Measurements from ENCODE around the gene TXK. TPM values are rescaled to one million over a fixed set of nuclear protein-coding genes. Genes with fewer than 3 reads are reported as not detected.
A peak's percentile ranks its signal among the peaks of the same experiment; 100 is the strongest.

Gene TXK
- total RNA-seq, 2 donors from 2014 or later = 2.7 to 2.8 TPM

- Histone ChIP-seq H3K36me3 (no peaks in the 10 kb centered on the region), H3K4me3 (no peak overlapping the region), H3K27me3 (replicated peaks; ENCODE audit: insufficient read depth) (no peaks in the 10 kb centered on the region), H3K27ac (no peak overlapping the region), H3K9me3 (no peaks in the 10 kb centered on the region), H3K4me1 (ENCODE audit: control insufficient read depth in 1 of 2, low read depth in 2 of 2) (no peaks in the 10 kb centered on the region)
- ATAC-seq (ENCODE audit: insufficient number of reproducible peaks, low FRiP score, low read depth) (no peak), DNase-seq (ENCODE audit: low spot score) (no peak)
- TF ChIP-seq CTCF (IDR thresholded peaks at IDR 0.05) = no peak
Measured at GRCh38 chr4:48024522-48024921, 109.5 kb downstream of the TXK start.

- no peak overlapping the region for H3K27ac ChIP-seq
- ATAC-seq (ENCODE audit: insufficient number of reproducible peaks, low FRiP score, low read depth) = no peak
- no peaks in the 10 kb centered on the region for H3K36me3 ChIP-seq
- H3K27me3 ChIP-seq (replicated peaks; ENCODE audit: insufficient read depth) = no peaks in the 10 kb centered on the region
- peaks cover 0 to 3% of the 10 kb centered on the region in 2 donors for H3K4me1 ChIP-seq (ENCODE audit: control insufficient read depth in 1 of 2, low read depth in 2 of 2)
- DNase-seq (ENCODE audit: low spot score) = no peak
- no peak overlapping the region for H3K4me3 ChIP-seq
- H3K9me3 ChIP-seq = no peaks in the 10 kb centered on the region
- TF ChIP-seq CTCF (IDR thresholded peaks at IDR 0.05) = no peak
Measured at GRCh38 chr4:48022192-48022799, 111.8 kb downstream of the TXK start.

- ATAC-seq (ENCODE audit: insufficient number of reproducible peaks, low FRiP score, low read depth) = no peak
- DNase-seq (ENCODE audit: low spot score) = no peak
- H3K27ac ChIP-seq = no peak overlapping the region
- no peaks in the 10 kb centered on the region for H3K9me3 ChIP-seq
- H3K27me3 ChIP-seq (replicated peaks; ENCODE audit: insufficient read depth) = no peaks in the 10 kb centered on the region
- peaks cover 4% of the 10 kb centered on the region in 2 donors for H3K4me1 ChIP-seq (ENCODE audit: control insufficient read depth in 1 of 2, low read depth in 2 of 2)
- H3K4me3 ChIP-seq = no peak overlapping the region
- no peaks in the 10 kb centered on the region for H3K36me3 ChIP-seq
- no peak for TF ChIP-seq CTCF (IDR thresholded peaks at IDR 0.05)
Measured at GRCh38 chr4:48021100-48021499, 113.0 kb downstream of the TXK start.

- no peaks in the 10 kb centered on the region for H3K9me3 ChIP-seq
- no peak for TF ChIP-seq CTCF (IDR thresholded peaks at IDR 0.05)
- no peak overlapping the region for H3K4me3 ChIP-seq
- no peaks in the 10 kb centered on the region for H3K27me3 ChIP-seq (replicated peaks; ENCODE audit: insufficient read depth)
- H3K36me3 ChIP-seq = no peaks in the 10 kb centered on the region
- no peak for DNase-seq (ENCODE audit: low spot score)
- ATAC-seq (ENCODE audit: insufficient number of reproducible peaks, low FRiP score, low read depth) = no peak
- H3K4me1 ChIP-seq (ENCODE audit: control insufficient read depth in 1 of 2, low read depth in 2 of 2) = peaks cover 4% of the 10 kb centered on the region in 2 donors
- no peak overlapping the region for H3K27ac ChIP-seq
Measured at GRCh38 chr4:48018112-48018511, 115.9 kb downstream of the TXK start.

GRCh38 chr4:48017108-48017571, 116.9 kb downstream of the TXK start:
- Histone ChIP-seq H3K36me3 (no peaks in the 10 kb centered on the region), H3K27me3 (replicated peaks; ENCODE audit: insufficient read depth) (no peaks in the 10 kb centered on the region), H3K9me3 (no peaks in the 10 kb centered on the region), H3K4me1 (ENCODE audit: control insufficient read depth in 1 of 2, low read depth in 2 of 2) (peaks cover 4% of the 10 kb centered on the region in 2 donors), H3K27ac (no peak overlapping the region), H3K4me3 (peak overlapping the region; percentile 86)
- no peak for ATAC-seq (ENCODE audit: insufficient number of reproducible peaks, low FRiP score, low read depth)
- DNase-seq (ENCODE audit: low spot score) = peak; percentile 31
- no peak for TF ChIP-seq CTCF (IDR thresholded peaks at IDR 0.05)

Other genes with a start within 250 kb of the TXK start
- gene NFXL1, start 219.7 kb downstream of the TXK start, total RNA-seq = 10 to 100 TPM in 1 of 2 donors, 1 to 10 TPM in 1; 5.6 to 13.1 TPM
- gene CNGA1, start 117.6 kb downstream of the TXK start, total RNA-seq = under 1 TPM in 1 of 2 donors, not detected in 1; 0.28 TPM
- gene NIPAL1, start 117.5 kb downstream of the TXK start, total RNA-seq = 1 to 10 TPM in 1 of 2 donors, under 1 TPM in 1; 0.68 to 2.4 TPM
- gene TEC, start 135.6 kb upstream of the TXK start, total RNA-seq = 10 to 100 TPM in 1 of 2 donors, 1 to 10 TPM in 1; 4.5 to 12.8 TPM
- 10 to 100 TPM; 40.8 to 92.7 TPM for gene SLAIN2, start 207.3 kb upstream of the TXK start, total RNA-seq